Mesenchymal stem cell (in vitro differentiated cells and primary cell): ENCODE data around the gene CDR2.
"Not testable (repeated sequence)": the region's sequence is repeated elsewhere in the genome, so short reads cannot be mapped to it uniquely, and the experiment has no call there.

Experiments used
- DNase-seq: peaks from one replicate; pipeline ENCODE4 v3.0.0-alpha.2; 2013
- H2AFZ ChIP-seq: one replicate; pipeline ENCODE4 v1.6.1; 2013; ENCODE audit warnings: low read depth, mild to moderate bottlenecking, control low read depth, inconsistent platforms, low read length, moderate library complexity
- H2AK5ac ChIP-seq: 2 replicates; pipeline ENCODE4 v1.6.1; 2013; ENCODE audit warnings: low read length, moderate library complexity, mild to moderate bottlenecking, inconsistent platforms; ENCODE audit not compliant: severe bottlenecking
- H2BK120ac ChIP-seq: one replicate; pipeline ENCODE4 v1.6.1; 2013; ENCODE audit warnings: low read depth, mild to moderate bottlenecking, inconsistent platforms, low read length, moderate library complexity
- H2BK12ac ChIP-seq, 2 experiments: one replicate each; pipeline ENCODE4 v1.6.1; 2013; ENCODE audit warnings: inconsistent platforms in 2 of 2, low read length in 2 of 2, mild to moderate bottlenecking in 2 of 2, moderate library complexity in 2 of 2, control low read depth in 1 of 2
- H2BK15ac ChIP-seq: one replicate; pipeline ENCODE4 v1.6.1; 2013; ENCODE audit warnings: mild to moderate bottlenecking, low read depth, inconsistent platforms; ENCODE audit not compliant: poor library complexity, severe bottlenecking
- H2BK5ac ChIP-seq: 2 replicates; pipeline ENCODE4 v1.6.1; 2013; ENCODE audit warnings: low read depth, mild to moderate bottlenecking, low read length, control low read depth, inconsistent platforms; ENCODE audit not compliant: poor library complexity, severe bottlenecking
- H3K14ac ChIP-seq, 2 experiments: one replicate each; pipeline ENCODE4 v1.6.1; 2013; ENCODE audit warnings: inconsistent platforms in 2 of 2, low read length in 2 of 2, control low read depth in 1 of 2, mild to moderate bottlenecking in 1 of 2, moderate library complexity in 1 of 2
- H3K18ac ChIP-seq, 2 experiments: one replicate each; pipeline ENCODE4 v1.6.1; 2013; ENCODE audit warnings: inconsistent platforms in 2 of 2, low read length in 2 of 2, control low read depth in 1 of 2, low read depth in 1 of 2, mild to moderate bottlenecking in 1 of 2
- H3K23ac ChIP-seq, 2 experiments: one replicate each; pipeline ENCODE4 v1.6.1; 2013; ENCODE audit warnings: inconsistent platforms in 2 of 2, low read length in 2 of 2, mild to moderate bottlenecking in 2 of 2, moderate library complexity in 2 of 2, control low read depth in 1 of 2
- H3K27ac ChIP-seq: 2 replicates; pipeline ENCODE4 v1.5.1; 2013; ENCODE audit warnings: mild to moderate bottlenecking, moderate library complexity, low read length, control low read depth, inconsistent platforms; ENCODE audit not compliant: poor library complexity, severe bottlenecking
- H3K27me3 ChIP-seq, 2 experiments: 2 replicates each; pipeline versions ENCODE4 v1.6.1 to v1.7.0; 2013; ENCODE audit warnings: low read length in 2 of 2, mild to moderate bottlenecking in 2 of 2, moderate library complexity in 2 of 2, control low read depth in 1 of 2, inconsistent platforms in 1 of 2; ENCODE audit not compliant: control insufficient read depth in 1 of 2, insufficient read depth in 1 of 2
- H3K36me3 ChIP-seq, 2 experiments: 2 replicates each; pipeline versions ENCODE4 v1.6.1 to v1.7.0; 2013; ENCODE audit warnings: low read length in 2 of 2, control low read depth in 1 of 2, inconsistent platforms in 1 of 2, low read depth in 1 of 2, mild to moderate bottlenecking in 1 of 2; ENCODE audit not compliant: insufficient read depth in 2 of 2, control insufficient read depth in 1 of 2
- H3K4ac ChIP-seq, 2 experiments: one replicate each; pipeline ENCODE4 v1.6.1; 2013; ENCODE audit warnings: inconsistent platforms in 2 of 2, low read length in 2 of 2, mild to moderate bottlenecking in 2 of 2, moderate library complexity in 2 of 2, control low read depth in 1 of 2, low read depth in 1 of 2
- H3K4me1 ChIP-seq: 2 replicates; pipeline ENCODE4 v1.6.1; 2013; ENCODE audit warnings: low read depth, low read length, control low read depth; ENCODE audit not compliant: control insufficient read depth, insufficient read depth
- H3K4me2 ChIP-seq: 2 replicates; pipeline ENCODE4 v1.6.1; 2013; ENCODE audit warnings: low read length, mild to moderate bottlenecking, inconsistent platforms; ENCODE audit not compliant: poor library complexity, severe bottlenecking
- H3K4me3 ChIP-seq, 2 experiments: 2 replicates each; pipeline versions ENCODE4 v1.5.1 to v1.7.0; 2013; ENCODE audit warnings: low read length in 2 of 2, mild to moderate bottlenecking in 2 of 2, control low read depth in 1 of 2, low read depth in 1 of 2; ENCODE audit not compliant: insufficient read depth in 1 of 2
- H3K79me1 ChIP-seq: replicated peaks from 2 replicates; pipeline ENCODE4 v1.6.1; 2013; ENCODE audit warnings: mild to moderate bottlenecking, control low read depth, low read length, inconsistent platforms; ENCODE audit not compliant: poor library complexity, severe bottlenecking
- H3K9ac ChIP-seq: 2 replicates; pipeline ENCODE4 v1.7.0; 2013; ENCODE audit warnings: mild to moderate bottlenecking, low read length, moderate library complexity
- H3K9me3 ChIP-seq: 2 replicates; pipeline ENCODE4 v1.7.0; 2013; ENCODE audit warnings: mild to moderate bottlenecking, low read length; ENCODE audit not compliant: control insufficient read depth
- H4K8ac ChIP-seq: one replicate; pipeline ENCODE4 v1.6.1; 2013; ENCODE audit warnings: inconsistent platforms, mild to moderate bottlenecking, low read length, moderate library complexity
- H4K91ac ChIP-seq: one replicate; pipeline ENCODE4 v1.6.1; 2013; ENCODE audit warnings: mild to moderate bottlenecking, low read length, inconsistent platforms
- WGBS: methylation state at CpG from one replicate; pipeline ENCODE4 v1.1.7; 2013; ENCODE audit warnings: mixed read lengths; 5-methylcytosine and 5-hydroxymethylcytosine counted together

CDR2 gene

GRCh38 chr16:22351017-22351416, 23.4 kb downstream of the CDR2 start:
- not testable (repeated sequence) for H2BK15ac ChIP-seq, H3K14ac ChIP-seq, H3K4ac ChIP-seq, H3K27me3 ChIP-seq, H3K9ac ChIP-seq, DNase-seq, H3K9me3 ChIP-seq, H2AK5ac ChIP-seq, H4K91ac ChIP-seq, H2BK12ac ChIP-seq, H2AFZ ChIP-seq, H2BK5ac ChIP-seq, H3K4me3 ChIP-seq, H2BK120ac ChIP-seq, H4K8ac ChIP-seq, H3K4me1 ChIP-seq, H3K4me2 ChIP-seq, H3K27ac ChIP-seq, H3K23ac ChIP-seq, H3K18ac ChIP-seq
- Histone ChIP-seq H3K36me3 (peaks cover 34 to 73% of the 10 kb centered on the region in 2 experiments), H3K79me1 (peaks cover 23% of the 10 kb centered on the region)
- WGBS, result 100% methylated on average over 4 of the region's 6 CpGs

DNA sequence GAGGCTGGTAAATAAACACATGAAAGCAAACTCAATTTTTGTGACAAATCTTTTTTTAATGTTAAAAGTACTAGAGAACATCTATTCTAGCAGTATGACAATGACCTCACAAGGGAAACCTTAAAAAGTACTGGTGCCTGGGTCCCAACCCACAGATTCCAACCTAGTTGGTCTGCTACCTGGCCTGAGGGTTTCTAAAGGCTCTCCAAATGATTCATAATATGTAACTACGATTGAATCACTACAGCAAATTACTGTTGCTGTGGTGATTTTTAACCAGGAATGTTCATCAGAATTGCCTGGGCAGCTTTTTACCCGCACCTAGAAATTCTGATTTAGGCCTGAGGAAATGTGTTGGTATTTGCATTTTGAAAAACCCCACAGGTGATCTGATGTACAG, 26.1 kb downstream of the CDR2 start:
- H3K4me2 ChIP-seq, result no peak overlapping the region
- no peak overlapping the region for H2BK5ac ChIP-seq
- H3K14ac ChIP-seq, result no peak overlapping the region
- no peak overlapping the region for H3K27ac ChIP-seq
- no peak overlapping the region for H2BK12ac ChIP-seq
- H3K9me3 ChIP-seq, result no peaks in the 10 kb centered on the region
- H3K4me3 ChIP-seq, result no peak overlapping the region
- no peak overlapping the region for H2AFZ ChIP-seq
- no peak overlapping the region for H3K4ac ChIP-seq
- no peak overlapping the region for H4K8ac ChIP-seq
- no peaks in the 10 kb centered on the region for H3K27me3 ChIP-seq
- H2BK15ac ChIP-seq, result no peak overlapping the region
- H3K36me3 ChIP-seq, result peaks cover 39 to 77% of the 10 kb centered on the region in 2 experiments
- peaks cover 29% of the 10 kb centered on the region for H3K79me1 ChIP-seq
- DNase-seq, result no peak
- no peak overlapping the region for H3K23ac ChIP-seq
- H3K4me1 ChIP-seq, result peaks cover 5% of the 10 kb centered on the region
- H2BK120ac ChIP-seq, result no peak overlapping the region
- no peak overlapping the region for H3K18ac ChIP-seq
- no peak overlapping the region for H3K9ac ChIP-seq
- WGBS, result 100% methylated on average over 2 of the region's 2 CpGs
- H2AK5ac ChIP-seq, result peak overlapping the region; percentile 41
- H4K91ac ChIP-seq, result no peak overlapping the region

DNA sequence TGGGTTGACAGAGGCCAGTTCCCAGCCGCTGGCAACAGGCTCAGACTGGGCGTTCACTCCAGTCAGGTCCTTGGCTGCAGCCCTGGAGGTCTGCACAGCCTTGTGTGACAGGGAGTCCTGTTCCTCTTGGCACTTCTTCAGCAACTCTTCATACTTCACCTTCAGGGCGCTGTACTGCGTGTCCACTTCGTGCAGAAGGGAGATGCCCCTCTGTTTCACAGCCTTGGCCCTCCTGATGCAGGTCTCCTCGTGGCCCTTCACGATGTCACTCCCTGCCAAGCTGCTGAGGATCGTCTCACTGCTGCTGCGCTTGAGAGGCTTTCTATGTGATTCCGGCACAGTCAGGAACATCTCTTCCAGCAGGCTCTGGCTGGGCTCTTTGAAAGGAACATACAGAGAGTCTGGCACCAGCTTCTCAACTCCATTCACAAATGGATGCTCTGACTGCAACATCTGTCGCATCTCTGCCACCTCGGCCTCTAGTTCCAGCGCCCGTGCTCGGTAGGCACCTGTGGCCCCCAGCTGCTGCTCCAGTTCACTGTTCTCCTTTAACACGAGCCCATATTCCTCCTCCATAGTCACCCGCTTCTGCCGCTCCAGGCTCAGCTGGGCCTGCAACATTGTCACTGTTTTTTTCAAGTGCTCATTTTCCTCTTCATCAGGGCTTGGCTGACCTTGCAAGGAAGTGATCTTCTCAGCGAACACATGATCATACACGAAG, 27.2 kb downstream of the CDR2 start:
- Histone ChIP-seq H2BK5ac (no peak overlapping the region), H2AFZ (no peak overlapping the region)
- 98% methylated on average over 20 of the region's 20 CpGs for WGBS

DNA sequence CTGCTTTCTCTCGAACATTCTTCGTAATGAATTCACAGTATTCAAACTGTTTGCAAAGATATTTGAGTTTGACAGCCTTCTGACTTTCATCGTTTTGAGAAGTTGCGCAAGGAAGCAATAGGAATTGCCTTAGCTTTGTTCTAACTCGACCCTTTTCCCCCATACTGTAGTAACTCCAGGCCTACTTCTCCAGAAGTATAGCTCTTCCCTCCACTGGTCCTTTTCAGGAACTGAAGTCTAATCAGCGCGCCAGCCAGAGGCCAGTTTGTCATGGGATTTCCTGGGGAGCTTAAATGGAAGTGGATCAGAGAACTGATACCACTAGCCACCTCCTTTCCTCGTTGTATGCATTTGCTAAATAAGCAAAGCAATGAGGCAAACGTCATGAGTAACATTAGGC, 27.9 kb downstream of the CDR2 start:
- peaks cover 31% of the 10 kb centered on the region for H3K79me1 ChIP-seq
- no peak overlapping the region for H2BK15ac ChIP-seq
- no peak overlapping the region for H2AK5ac ChIP-seq
- H4K8ac ChIP-seq, result no peak overlapping the region
- no peak overlapping the region for H3K27ac ChIP-seq
- no peak overlapping the region for H3K4ac ChIP-seq
- no peaks in the 10 kb centered on the region for H3K4me1 ChIP-seq
- no peak overlapping the region for H3K23ac ChIP-seq
- H2BK120ac ChIP-seq, result no peak overlapping the region
- no peaks in the 10 kb centered on the region for H3K27me3 ChIP-seq
- WGBS, result 95% methylated on average over 9 of the region's 9 CpGs
- H3K9me3 ChIP-seq, result peaks cover 4% of the 10 kb centered on the region
- no peak overlapping the region for H3K9ac ChIP-seq
- H2AFZ ChIP-seq, result no peak overlapping the region
- H3K18ac ChIP-seq, result no peak overlapping the region
- no peak overlapping the region for H2BK5ac ChIP-seq
- H2BK12ac ChIP-seq, result no peak overlapping the region
- no peak overlapping the region for H3K14ac ChIP-seq
- peaks cover 36 to 81% of the 10 kb centered on the region in 2 experiments for H3K36me3 ChIP-seq
- no peak overlapping the region for H3K4me3 ChIP-seq
- no peak overlapping the region for H3K4me2 ChIP-seq
- no peak overlapping the region for H4K91ac ChIP-seq
- DNase-seq, result no peak

More for the DNA sequence above, 27.2 kb downstream of the CDR2 start:
- Histone ChIP-seq H2BK12ac (no peak overlapping the region), H3K27me3 (no peaks in the 10 kb centered on the region), H3K4me3 (no peak overlapping the region), H2AK5ac (no peak overlapping the region), H3K36me3 (peaks cover 39 to 81% of the 10 kb centered on the region in 2 experiments), H3K27ac (no peak overlapping the region), H4K8ac (no peak overlapping the region), H3K4me2 (no peak overlapping the region), H3K79me1 (peaks cover 31% of the 10 kb centered on the region), H2BK120ac (no peak overlapping the region), H3K4me1 (peaks cover 3% of the 10 kb centered on the region), H2BK15ac (no peak overlapping the region), H3K14ac (no peak overlapping the region), H3K4ac (no peak overlapping the region), H3K18ac (no peak overlapping the region), H4K91ac (no peak overlapping the region), H3K9ac (no peak overlapping the region), H3K9me3 (no peaks in the 10 kb centered on the region), H3K23ac (no peak overlapping the region)
- DNase-seq, result no peak
